HEK293T (cell line): Measurements from ENCODE around the gene KDM2B.

Experiments used
- BHLHE40 ChIP-seq: fragments of 450-650 bp; IDR thresholded peaks from 2 replicates; pipeline ENCODE4 v1.6.1; 2016; ENCODE audit warnings: mild to moderate bottlenecking, moderate library complexity, borderline replicate concordance
- LEF1 ChIP-seq: fragments of 450-650 bp; IDR thresholded peaks from 2 replicates; pipeline ENCODE4 v1.6.1; 2017; ENCODE audit warnings: mild to moderate bottlenecking, borderline replicate concordance

GRCh38 chr12:121613462-121613861 is 32.6 kb upstream of the KDM2B start:
- TF ChIP-seq LEF1, result no peak
- no peak for TF ChIP-seq BHLHE40
